Measurements from ENCODE around the gene PLEKHG4.

GRCh38 chr16:67302970-67303369 lies 23.6 kb downstream of the PLEKHG4 start:
- TF ChIP-seq CTCF (IDR thresholded peaks at IDR 0.05) (no peak), POLR2A (IDR thresholded peaks at IDR 0.05) (no peak), EP300 (IDR thresholded peaks at IDR 0.05) (no peak), POLR2AphosphoS5 (IDR thresholded peaks at IDR 0.05) (no peak)

All from sigmoid colon (tissue), 4 donors.